H1 (cell line): ENCODE results near the gene EFHD1. TPM values are rescaled to one million over a fixed set of nuclear protein-coding genes. Genes with fewer than 3 reads are reported as not detected.

Experiments
- CTCF ChIA-PET: fragments of 300-600 bp; sonication (Branson Sonifier 250); formaldehyde crosslinking; loops from one replicate; lab custom pipeline; 2021; ENCODE audit not compliant: partially characterized antibody; lab: Charles Lee
- POLR2A ChIA-PET: fragments of 300-600 bp; sonication (Branson Sonifier 250); formaldehyde crosslinking; loops from one replicate; lab custom pipeline; 2021; ENCODE audit warnings: inconsistent platforms; ENCODE audit not compliant: partially characterized antibody; lab: Charles Lee
- DNase-seq, 2 experiments: peaks; one replicate each; pipeline versions ENCODE4 v3.0.0 to v3.0.0-alpha.2; 2010 to 2022; ENCODE audit warnings: low spot score in 2 of 2, low read depth in 1 of 2, mixed read lengths in 1 of 2
- FAIRE-seq: peaks from 2 replicates; lab custom pipeline; 2011; peaks lifted over from hg19 to GRCh38; lab: Jason Lieb, UNC
- H2AFZ ChIP-seq: 2 replicates; pipeline ENCODE4 v1.8.1; 2012; ENCODE audit warnings: low read length, inconsistent platforms
- H2AK5ac ChIP-seq: 2 replicates; pipeline ENCODE4 v1.6.1; 2013; ENCODE audit warnings: low read depth, low read length
- H2BK120ac ChIP-seq: replicated peaks from 2 replicates; pipeline ENCODE3; 2013; ENCODE audit warnings: low read depth, low read length, inconsistent platforms
- H2BK12ac ChIP-seq: 2 replicates; pipeline ENCODE4 v1.6.1; 2013; ENCODE audit warnings: low read depth, low read length
- H2BK15ac ChIP-seq: 2 replicates; pipeline ENCODE4 v1.6.1; 2013; ENCODE audit warnings: low read length
- H2BK20ac ChIP-seq: 2 replicates; pipeline ENCODE4 v1.6.1; 2013; ENCODE audit warnings: low read length
- H2BK5ac ChIP-seq: 2 replicates; pipeline ENCODE4 v1.6.1; 2013; ENCODE audit warnings: low read depth, low read length
- H3K14ac ChIP-seq: 2 replicates; pipeline ENCODE4 v1.6.1; 2013; ENCODE audit warnings: inconsistent platforms; ENCODE audit not compliant: insufficient read length
- H3K18ac ChIP-seq: 2 replicates; pipeline ENCODE4 v1.6.1; 2013; ENCODE audit warnings: low read length; ENCODE audit errors: extremely low read depth
- H3K23ac ChIP-seq: 2 replicates; pipeline ENCODE4 v1.6.1; 2013; ENCODE audit warnings: inconsistent platforms; ENCODE audit not compliant: insufficient read length
- H3K23me2 ChIP-seq: 2 replicates; pipeline ENCODE4 v1.6.1; 2013; ENCODE audit warnings: low read depth, low read length
- H3K27ac ChIP-seq: 2 replicates; pipeline ENCODE4 v1.6.1; 2011; ENCODE audit warnings: low read depth, low read length, inconsistent platforms
- H3K27me3 ChIP-seq, 4 experiments: replicated peaks in 1 of 4; 1 replicate in 1 of 4; 2 replicates in 3 of 4; pipeline versions ENCODE4 v1.6.1 to v1.8.1; 2011 to 2013; ENCODE audit warnings: low read length in 3 of 4, mild to moderate bottlenecking in 3 of 4, inconsistent platforms in 2 of 4, mixed read lengths in 2 of 4, moderate library complexity in 1 of 4; ENCODE audit not compliant: control insufficient read depth in 3 of 4, insufficient read depth in 3 of 4; ENCODE audit errors: extremely low read depth in 1 of 4
- H3K36me3 ChIP-seq, 4 experiments: 2 replicates each; pipeline versions ENCODE4 v1.6.1 to v1.8.1; 2011 to 2013; ENCODE audit warnings: mild to moderate bottlenecking in 4 of 4, low read length in 3 of 4, moderate library complexity in 2 of 4, control low read depth in 1 of 4, inconsistent platforms in 1 of 4; ENCODE audit not compliant: insufficient read depth in 4 of 4, control insufficient read depth in 2 of 4
- H3K4ac ChIP-seq: replicated peaks from 2 replicates; pipeline ENCODE3; 2013; ENCODE audit warnings: low read length, low read depth, mixed read lengths, inconsistent platforms; ENCODE audit not compliant: insufficient read length
- H3K4me1 ChIP-seq, 4 experiments: replicated peaks in 1 of 4; 1 replicate in 1 of 4; 2 replicates in 3 of 4; pipeline versions ENCODE4 v1.6.1 to v1.8.1; 2011 to 2013; ENCODE audit warnings: low read length in 3 of 4, inconsistent platforms in 2 of 4, mixed read lengths in 1 of 4; ENCODE audit not compliant: insufficient read depth in 4 of 4, control insufficient read depth in 3 of 4
- H3K4me2 ChIP-seq, 2 experiments: 2 replicates each; pipeline versions ENCODE4 v1.6.1 to v1.8.1; 2011 to 2013; ENCODE audit warnings: low read depth in 2 of 2, low read length in 2 of 2, control low read depth in 1 of 2, inconsistent platforms in 1 of 2, mild to moderate bottlenecking in 1 of 2; ENCODE audit not compliant: insufficient read depth in 1 of 2
- H3K4me3 ChIP-seq, 4 experiments: fragments of 200-600, 300-600 bp in 1 of 4; sonication (generic), shearing (Covaris generic), sonication (Bioruptor Twin) in 1 of 4; 2 replicates each; pipeline versions ENCODE4 v1.5.1 to v1.8.1; 2011 to 2016; ENCODE audit warnings: low read length in 4 of 4, low read depth in 3 of 4, control low read depth in 2 of 4, inconsistent platforms in 2 of 4, mild to moderate bottlenecking in 2 of 4, mixed read lengths in 1 of 4, moderate library complexity in 1 of 4; ENCODE audit not compliant: insufficient read depth in 2 of 4; ENCODE audit errors: extremely low read depth in 1 of 4
- H3K56ac ChIP-seq: replicated peaks from 2 replicates; pipeline ENCODE3; 2013; ENCODE audit warnings: low read depth, mild to moderate bottlenecking, mixed read lengths, low read length, inconsistent platforms; ENCODE audit not compliant: insufficient read length
- H3K79me1 ChIP-seq: 2 replicates; pipeline ENCODE4 v1.6.1; 2013; ENCODE audit warnings: low read depth, low read length, control low read depth
- H3K79me2 ChIP-seq, 2 experiments: 2 replicates each; pipeline versions ENCODE4 v1.6.1 to v1.8.1; 2012 to 2013; ENCODE audit warnings: low read length in 2 of 2, mild to moderate bottlenecking in 2 of 2, inconsistent platforms in 1 of 2; ENCODE audit not compliant: insufficient read depth in 2 of 2, control insufficient read depth in 1 of 2
- H3K9ac ChIP-seq, 4 experiments: replicated peaks in 1 of 4; 1 replicate in 1 of 4; 2 replicates in 3 of 4; pipeline versions ENCODE4 v1.6.1 to v1.8.1; 2011 to 2013; ENCODE audit warnings: low read depth in 3 of 4, low read length in 3 of 4, control low read depth in 2 of 4, mild to moderate bottlenecking in 2 of 4, moderate library complexity in 2 of 4, inconsistent platforms in 1 of 4; ENCODE audit errors: extremely low read depth in 1 of 4
- H3K9me3 ChIP-seq, 2 experiments: 2 replicates each; pipeline versions ENCODE4 v1.6.1 to v1.8.1; 2012 to 2013; ENCODE audit warnings: mild to moderate bottlenecking in 2 of 2, moderate library complexity in 2 of 2, control low read depth in 1 of 2, inconsistent platforms in 1 of 2, low read depth in 1 of 2, low read length in 1 of 2, mixed read lengths in 1 of 2; ENCODE audit not compliant: insufficient read depth in 2 of 2
- H4K20me1 ChIP-seq, 2 experiments: replicated peaks in 1 of 2; 2 replicates each; pipeline versions ENCODE3 to v1.8.1; 2011 to 2013; ENCODE audit warnings: inconsistent platforms in 2 of 2, low read length in 2 of 2, mild to moderate bottlenecking in 1 of 2; ENCODE audit not compliant: insufficient read depth in 2 of 2, control insufficient read depth in 1 of 2
- H4K5ac ChIP-seq: 2 replicates; pipeline ENCODE4 v1.6.1; 2013; ENCODE audit warnings: low read length, low read depth, mixed read lengths, inconsistent platforms; ENCODE audit not compliant: insufficient read length
- H4K8ac ChIP-seq: 2 replicates; pipeline ENCODE4 v1.8.0; 2013; ENCODE audit warnings: mild to moderate bottlenecking, moderate library complexity, low read length, inconsistent platforms; ENCODE audit not compliant: insufficient read depth; ENCODE audit errors: extremely low read depth
- H4K91ac ChIP-seq: replicated peaks from 2 replicates; pipeline ENCODE3; 2013; ENCODE audit warnings: low read length, mixed read lengths, inconsistent platforms; ENCODE audit not compliant: insufficient read length
- BACH1 ChIP-seq: IDR thresholded peaks from 2 replicates; pipeline ENCODE4 v1.6.1; 2012; ENCODE audit warnings: low read length, improper control_type of control experiment
- CEBPB ChIP-seq: IDR thresholded peaks from 2 replicates; pipeline ENCODE4 v1.6.1; 2012; ENCODE audit warnings: low read depth, low read length
- EP300 ChIP-seq, 2 experiments: IDR thresholded peaks; 1 replicate in 1 of 2; 2 replicates in 1 of 2; pipeline ENCODE4 v1.6.1; 2011 to 2012; ENCODE audit warnings: low read depth in 2 of 2, low read length in 2 of 2, mild to moderate bottlenecking in 2 of 2, borderline replicate concordance in 1 of 2, inconsistent platforms in 1 of 2, moderate library complexity in 1 of 2
- HDAC6 ChIP-seq: IDR thresholded peaks from one replicate; pipeline ENCODE4 v1.7.1; 2012; ENCODE audit warnings: low read depth, mild to moderate bottlenecking, inconsistent platforms, low read length, moderate library complexity
- JUND ChIP-seq: IDR thresholded peaks from 2 replicates; pipeline ENCODE4 v1.6.1; 2011; ENCODE audit warnings: mild to moderate bottlenecking, improper control_type of control experiment, low read length
- PHF8 ChIP-seq: fragments of 200-600 bp; sonication (generic); conservative IDR thresholded peaks from 2 replicates; pipeline ENCODE4 v1.7.1; 2012; ENCODE audit warnings: low read depth, mild to moderate bottlenecking, inconsistent platforms, low read length, moderate library complexity
- RAD21 ChIP-seq, 2 experiments: IDR thresholded peaks in 1 of 2; conservative IDR thresholded peaks in 1 of 2; 2 replicates each; pipeline ENCODE4 v1.6.1; 2011; ENCODE audit warnings: low read depth in 2 of 2, low read length in 2 of 2, improper control_type of control experiment in 1 of 2, inconsistent platforms in 1 of 2, mild to moderate bottlenecking in 1 of 2, moderate library complexity in 1 of 2
- SAP30 ChIP-seq: fragments of 300-600 bp; sonication (generic); IDR thresholded peaks from 2 replicates; pipeline ENCODE4 v1.7.1; 2012; ENCODE audit warnings: low read length, moderate library complexity, mild to moderate bottlenecking, inconsistent platforms; ENCODE audit not compliant: insufficient read depth, insufficient replicate concordance
- SP4 ChIP-seq: IDR thresholded peaks from 2 replicates; pipeline ENCODE4 v1.6.1; 2012; ENCODE audit warnings: low read length, inconsistent platforms
- WGBS, 2 experiments: shearing (Covaris generic) in 1 of 2; methylation state at CpG; one replicate each; pipeline versions ENCODE4 v1.1.6 to v1.1.7; 2013 to 2015; ENCODE audit warnings: low lambda C conversion rate in 2 of 2, mixed read lengths in 2 of 2, inconsistent platforms in 1 of 2, low coverage in 1 of 2, missing lambda C conversion rate in 1 of 2; ENCODE audit not compliant: insufficient replicate concordance in 2 of 2, insufficient coverage in 1 of 2, insufficient read length in 1 of 2; ENCODE audit errors: extremely low coverage in 1 of 2, missing lambda C conversion rate in 1 of 2; 5-methylcytosine and 5-hydroxymethylcytosine counted together
- polyA plus RNA-seq, 7 experiments: library from polyadenylated mRNA; depleted of rRNA in 3 of 7; stranded (reverse) in 5 of 7; unstranded in 2 of 7; fragments of >200 nt in 5 of 7; fragments of 200-250 nt in 2 of 7; gene quantifications; 1 replicate in 5 of 7; 2 replicates in 1 of 7; 4 replicates in 1 of 7; pipeline versions ENCODE4 v1.2.1 to v1.2.3, GENCODE V29; 2011 to 2013; ENCODE audit warnings: missing spikeins in 2 of 7, mixed read lengths in 2 of 7
- total RNA-seq: library from RNA; stranded (reverse); fragmentation: NEBNext Ultra II Directional; extraction: Animal tissue kit (Norgen Biotek cat#: 25700); gene quantifications from 2 replicates; pipeline ENCODE4 v1.2.1, GENCODE V29; 2021

The EFHD1 gene
- total and polyA plus RNA-seq, 2 of the 8 experiments (the other 6 are each of a cell fraction or from before 2014, with no cell fraction given): 3.4 to 4.5 TPM

DNA sequence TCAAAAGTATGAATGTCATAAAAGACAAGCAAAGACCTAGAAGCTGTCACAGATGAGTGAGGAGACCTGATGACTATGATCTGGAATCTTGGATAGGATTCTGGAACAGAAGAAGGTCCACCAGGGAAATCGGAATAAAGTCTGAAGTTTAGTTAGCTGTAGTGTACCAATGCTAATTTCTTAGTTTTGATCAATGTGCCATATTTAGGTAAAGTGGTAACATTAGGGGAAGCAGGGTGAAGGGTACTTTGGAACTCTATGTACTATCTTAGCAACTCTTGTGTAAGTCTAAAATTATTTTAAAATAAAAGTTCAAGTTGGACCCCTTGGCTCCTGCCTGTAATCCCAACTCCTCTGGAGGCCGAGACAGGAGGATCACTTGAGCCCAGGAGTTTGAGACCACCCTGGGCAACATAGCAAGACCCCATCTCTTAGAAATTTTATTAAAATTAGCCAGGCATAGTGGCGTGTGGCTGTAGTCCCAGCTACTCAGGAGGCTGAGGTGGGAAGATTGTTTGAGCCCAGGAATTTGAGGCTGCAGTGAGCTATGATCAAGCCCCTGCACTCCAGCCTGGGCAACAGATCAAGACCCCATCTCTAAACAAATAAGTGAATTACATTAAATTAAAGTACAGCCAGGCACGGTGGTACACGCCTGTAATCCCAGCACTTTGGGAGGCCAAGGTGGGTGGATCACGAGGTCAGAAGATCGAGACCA, 35.9 kb upstream of the EFHD1 start:
- H3K79me1 ChIP-seq: no peaks in the 10 kb centered on the region
- no peak overlapping the region for H4K91ac ChIP-seq
- no peak overlapping the region for H3K27ac ChIP-seq
- H3K56ac ChIP-seq: no peak overlapping the region
- no peak overlapping the region for H2BK20ac ChIP-seq
- 0 out of 7 replicates have a peak, but pooled peaks cover 0 to 2% (median 0%) of the 10 kb centered on the region in 4 experiments for H3K4me1 ChIP-seq
- 88% methylated on average over 7 of the region's 7 CpGs; no CpG with 5 or more reads in 1 of the 2 experiments for WGBS, 2 experiments
- no peaks in the 10 kb centered on the region for H3K36me3 ChIP-seq
- no peaks in the 10 kb centered on the region for H3K23me2 ChIP-seq
- TF ChIP-seq RAD21 (IDR thresholded peaks at IDR 0.05 in 1 of 2, conservative IDR thresholded peaks at IDR 0.05 in 1 of 2; ENCODE audit: low read depth in 2 of 2, low read length in 2 of 2) (no peak), SAP30 (no peak), SP4 (no peak), HDAC6 (no peak), PHF8 (no peak), EP300 (IDR thresholded peaks at IDR 0.05; ENCODE audit: borderline replicate concordance in 1 of 2, low read depth in 2 of 2, low read length in 2 of 2) (no peak), JUND (no peak), BACH1 (no peak), CEBPB (no peak)
- TF ChIP-seq, all 59 proteins: peak for 0
- Histone ChIP-seq H3K14ac (no peak overlapping the region), H3K4ac (no peak overlapping the region), H2AK5ac (no peak overlapping the region), H3K79me2 (no peaks in the 10 kb centered on the region), H4K20me1 (no peaks in the 10 kb centered on the region), H2BK15ac (no peak overlapping the region), H2AFZ (no peak overlapping the region), H3K4me2 (no peak overlapping the region), H2BK12ac (no peak overlapping the region), H3K27me3 (no peaks in the 10 kb centered on the region; a peak in 1 of 7 replicates), H3K18ac (no peak overlapping the region), H2BK120ac (no peak overlapping the region), H4K8ac (no peak overlapping the region), H3K9me3 (no peaks in the 10 kb centered on the region), H3K23ac (no peak overlapping the region), H2BK5ac (no peak overlapping the region), H4K5ac (no peak overlapping the region), H3K9ac (no peak overlapping the region), H3K4me3 (no peak overlapping the region)
- FAIRE-seq (no peak), DNase-seq (no peak)
- CTCF ChIA-PET: interaction anchor here (0.6 to 1.6 kb wide), 2 partner anchors 13 to 1109 kb away, joined by 5 to 7 read pairs; no protein-coding TSS in a partner anchor
- POLR2A ChIA-PET: interaction anchor here (0.7 kb wide), 1 partner anchor 11 kb away, joined by 3 read pairs; no protein-coding TSS in a partner anchor
